ENCODE measurements around the gene UQCR11. TPM values are rescaled to one million over a fixed set of nuclear protein-coding genes. Genes with fewer than 3 reads are reported as not detected.

The UQCR11 gene
- total and polyA plus RNA-seq, 2 experiments from 2014 or later: 56.6 to 684 TPM

DNA sequence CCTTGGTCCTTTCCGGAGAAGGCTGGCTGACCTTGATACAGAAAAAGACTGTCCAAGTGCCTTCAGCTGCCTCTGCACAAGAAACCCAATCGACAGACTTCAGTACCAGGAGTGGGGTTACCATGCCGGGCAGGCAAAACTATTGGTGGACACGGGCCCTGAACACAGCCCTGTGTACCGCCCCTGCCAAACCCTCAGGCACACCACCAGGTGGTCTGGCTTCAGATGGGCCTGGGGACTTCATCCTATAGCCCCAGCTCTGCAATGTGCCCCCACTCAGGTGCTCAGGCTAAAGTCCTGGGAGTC lies 29.6 kb upstream of the UQCR11 start:
- over 99% methylated on average over 5 of the region's 5 CpGs for WGBS (ENCODE audit: low lambda C conversion rate, missing lambda C conversion rate)
- Histone ChIP-seq H3K4me2 (no peak overlapping the region), H3K27me3 (no peaks in the 10 kb centered on the region), H3K9me3 (ENCODE audit: low read depth) (no peaks in the 10 kb centered on the region), H4K20me1 (ENCODE audit: insufficient read depth, poor library complexity, severe bottlenecking) (peaks cover 15% of the 10 kb centered on the region), H3K4me1 (ENCODE audit: insufficient read depth) (peaks cover 10% of the 10 kb centered on the region), H3K27ac (no peak overlapping the region), H3K9me2 (replicated peaks; ENCODE audit: insufficient read depth) (no peaks in the 10 kb centered on the region), H3K36me3 (replicated peaks; ENCODE audit: insufficient read depth, low read depth) (no peaks in the 10 kb centered on the region), H2AFZ (no peak overlapping the region), H3K4me3 (no peak overlapping the region), H3K79me2 (peaks cover 55% of the 10 kb centered on the region)
- no peak for TF ChIP-seq EZH2phosphoT487 (IDR thresholded peaks at IDR 0.05; ENCODE audit: low read depth, severe bottlenecking, unreplicated experiment)
- TF ChIP-seq, protein P1, sequence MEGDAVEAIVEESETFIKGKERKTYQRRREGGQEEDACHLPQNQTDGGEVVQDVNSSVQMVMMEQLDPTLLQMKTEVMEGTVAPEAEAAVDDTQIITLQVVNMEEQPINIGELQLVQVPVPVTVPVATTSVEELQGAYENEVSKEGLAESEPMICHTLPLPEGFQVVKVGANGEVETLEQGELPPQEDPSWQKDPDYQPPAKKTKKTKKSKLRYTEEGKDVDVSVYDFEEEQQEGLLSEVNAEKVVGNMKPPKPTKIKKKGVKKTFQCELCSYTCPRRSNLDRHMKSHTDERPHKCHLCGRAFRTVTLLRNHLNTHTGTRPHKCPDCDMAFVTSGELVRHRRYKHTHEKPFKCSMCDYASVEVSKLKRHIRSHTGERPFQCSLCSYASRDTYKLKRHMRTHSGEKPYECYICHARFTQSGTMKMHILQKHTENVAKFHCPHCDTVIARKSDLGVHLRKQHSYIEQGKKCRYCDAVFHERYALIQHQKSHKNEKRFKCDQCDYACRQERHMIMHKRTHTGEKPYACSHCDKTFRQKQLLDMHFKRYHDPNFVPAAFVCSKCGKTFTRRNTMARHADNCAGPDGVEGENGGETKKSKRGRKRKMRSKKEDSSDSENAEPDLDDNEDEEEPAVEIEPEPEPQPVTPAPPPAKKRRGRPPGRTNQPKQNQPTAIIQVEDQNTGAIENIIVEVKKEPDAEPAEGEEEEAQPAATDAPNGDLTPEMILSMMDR (IDR thresholded peaks at IDR 0.05; ENCODE audit: poor library complexity): no peak
- no peak for TF ChIP-seq EZH2 (IDR thresholded peaks at IDR 0.05; ENCODE audit: borderline replicate concordance)
- no peak for DNase-seq (ENCODE audit: low spot score)

DNA sequence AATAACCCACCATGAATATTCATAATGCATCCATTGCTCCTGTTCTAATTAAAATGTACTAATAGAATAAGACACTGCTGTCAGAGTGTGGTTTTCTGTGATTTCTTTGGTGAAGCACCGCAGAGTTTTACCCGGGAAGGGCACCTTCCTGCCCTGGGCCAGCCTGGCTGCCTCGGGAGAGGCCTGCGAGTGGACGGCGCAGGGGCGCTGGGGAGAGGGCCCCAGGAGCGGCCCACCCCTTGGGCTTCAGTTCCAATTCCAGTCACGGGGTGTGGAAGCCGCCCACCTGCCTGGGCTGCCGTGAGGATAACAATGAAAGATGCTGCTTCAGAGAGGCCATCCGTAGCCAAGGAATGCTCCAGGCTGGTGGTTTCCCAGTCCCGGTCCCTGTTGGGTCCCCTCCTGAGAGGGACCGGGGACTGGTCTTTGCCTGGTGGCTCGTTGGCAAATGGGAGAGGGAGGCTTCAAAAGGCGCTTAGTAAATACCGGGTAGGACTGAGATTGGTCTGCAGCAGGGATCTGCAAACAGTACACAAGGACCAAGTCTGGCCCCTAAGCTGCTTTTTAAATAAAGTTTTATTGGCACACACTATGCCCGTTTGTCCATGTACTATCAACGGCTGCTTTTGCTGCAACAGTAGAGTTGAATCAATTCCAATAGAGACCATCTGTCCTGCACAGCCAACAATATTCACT lies 29.1 kb upstream of the UQCR11 start:
- Histone ChIP-seq H3K36me3 (replicated peaks; ENCODE audit: insufficient read depth, low read depth) (no peaks in the 10 kb centered on the region), H3K9me3 (ENCODE audit: low read depth) (no peaks in the 10 kb centered on the region), H3K4me2 (no peak overlapping the region), H3K27me3 (no peaks in the 10 kb centered on the region), H3K79me2 (peaks cover 54% of the 10 kb centered on the region), H3K4me3 (no peak overlapping the region), H3K4me1 (ENCODE audit: insufficient read depth) (peaks cover 10% of the 10 kb centered on the region), H3K9me2 (replicated peaks; ENCODE audit: insufficient read depth) (no peaks in the 10 kb centered on the region), H3K27ac (no peak overlapping the region), H2AFZ (no peak overlapping the region), H4K20me1 (ENCODE audit: insufficient read depth, poor library complexity, severe bottlenecking) (peaks cover 13% of the 10 kb centered on the region)
- no peak for TF ChIP-seq EZH2 (IDR thresholded peaks at IDR 0.05; ENCODE audit: borderline replicate concordance)
- TF ChIP-seq, protein P1 (IDR thresholded peaks at IDR 0.05; ENCODE audit: poor library complexity): no peak
- TF ChIP-seq EZH2phosphoT487 (IDR thresholded peaks at IDR 0.05; ENCODE audit: low read depth, severe bottlenecking, unreplicated experiment): no peak
- 96% methylated on average over 19 of the region's 19 CpGs for WGBS (ENCODE audit: low lambda C conversion rate, missing lambda C conversion rate)
- no peak for DNase-seq (ENCODE audit: low spot score)

DNA sequence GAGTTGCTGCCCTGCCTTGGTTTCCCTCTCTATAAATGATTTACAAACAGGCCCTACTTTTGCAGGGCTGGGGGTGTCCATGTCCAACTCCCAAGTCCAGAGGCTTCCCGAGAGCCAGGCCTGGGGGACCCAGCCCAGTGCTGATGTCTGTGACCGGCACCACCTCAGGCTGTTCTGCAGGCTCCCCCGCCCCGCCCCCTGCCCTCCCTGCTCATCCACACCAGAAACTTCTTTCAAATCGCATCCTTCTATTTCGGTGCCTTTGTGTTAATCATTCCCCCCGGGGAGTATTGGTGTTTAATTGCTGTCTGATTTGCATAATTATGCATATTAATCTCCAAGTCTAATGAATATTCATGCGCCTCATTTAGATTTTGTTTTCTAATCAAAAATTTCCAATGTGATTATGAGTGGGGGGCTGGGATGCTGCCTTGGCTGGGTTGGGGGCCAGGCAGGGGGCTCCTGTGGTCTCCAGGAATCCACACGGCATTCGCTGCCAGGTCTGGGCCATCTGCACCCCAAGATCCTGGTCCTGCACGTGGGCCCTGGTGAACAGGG lies 28.1 kb upstream of the UQCR11 start:
- no peaks in the 10 kb centered on the region for H3K9me3 ChIP-seq (ENCODE audit: low read depth)
- peaks cover 10% of the 10 kb centered on the region for H3K4me1 ChIP-seq (ENCODE audit: insufficient read depth)
- no peak overlapping the region for H3K27ac ChIP-seq
- peaks cover 8% of the 10 kb centered on the region for H4K20me1 ChIP-seq (ENCODE audit: insufficient read depth, poor library complexity, severe bottlenecking)
- TF ChIP-seq EZH2 (IDR thresholded peaks at IDR 0.05; ENCODE audit: borderline replicate concordance) (no peak), EZH2phosphoT487 (IDR thresholded peaks at IDR 0.05; ENCODE audit: low read depth, severe bottlenecking, unreplicated experiment) (no peak)
- TF ChIP-seq, protein P1 (IDR thresholded peaks at IDR 0.05; ENCODE audit: poor library complexity): no peak
- 92% methylated on average over 10 of the region's 11 CpGs for WGBS (ENCODE audit: low lambda C conversion rate, missing lambda C conversion rate)
- no peaks in the 10 kb centered on the region for H3K27me3 ChIP-seq
- H2AFZ ChIP-seq: no peak overlapping the region
- H3K9me2 ChIP-seq (replicated peaks; ENCODE audit: insufficient read depth): no peaks in the 10 kb centered on the region
- H3K36me3 ChIP-seq (replicated peaks; ENCODE audit: insufficient read depth, low read depth): no peaks in the 10 kb centered on the region
- no peak for DNase-seq (ENCODE audit: low spot score)
- H3K79me2 ChIP-seq: peaks cover 44% of the 10 kb centered on the region
- H3K4me2 ChIP-seq: peak overlapping the region; percentile 37
- no peak overlapping the region for H3K4me3 ChIP-seq

Data from hepatocyte (in vitro differentiated cells).